Fibroblast of skin of abdomen (primary cell): ENCODE results near the gene CLCNKB.
"Not testable (repeated sequence)": the region's sequence is repeated elsewhere in the genome, so short reads cannot be mapped to it uniquely, and the experiment has no call there.

ENCODE experiments used
- DNase-seq: peaks from one replicate; pipeline ENCODE4 v3.0.0-alpha.2; 2013

CLCNKB gene

GRCh38 chr1:16033103-16033632 is 10.4 kb upstream of the CLCNKB start:
- DNase-seq, result not testable (repeated sequence)

GRCh38 chr1:16036461-16036860 is 7.1 kb upstream of the CLCNKB start:
- DNase-seq, result not testable (repeated sequence)

GRCh38 chr1:16038620-16038912 is 5.0 kb upstream of the CLCNKB start:
- no peak for DNase-seq

GRCh38 chr1:16039871-16040270 is 3.7 kb upstream of the CLCNKB start:
- not testable (repeated sequence) for DNase-seq

- DNase-seq, result no peak
These were observed 2.4 kb upstream of the CLCNKB start for GRCh38 chr1:16041200-16041599.

- DNase-seq, result no peak
These were observed 1.5 kb upstream of the CLCNKB start for GRCh38 chr1:16042096-16042495.

- not testable (repeated sequence) for DNase-seq
These were observed 928 bp upstream of the CLCNKB start for GRCh38 chr1:16042654-16043053.

- DNase-seq, result no peak
These were observed 368 bp downstream of the CLCNKB start for GRCh38 chr1:16043950-16044349.

GRCh38 chr1:16046842-16047241 is 3.3 kb downstream of the CLCNKB start:
- peak; percentile 17 for DNase-seq

GRCh38 chr1:16047791-16048475 is 4.4 kb downstream of the CLCNKB start:
- DNase-seq, result no peak

GRCh38 chr1:16048573-16049189 is 5.1 kb downstream of the CLCNKB start:
- DNase-seq, result peak; percentile 53

GRCh38 chr1:16050328-16050727 is 6.7 kb downstream of the CLCNKB start:
- DNase-seq, result no peak

GRCh38 chr1:16051039-16051438 is 7.5 kb downstream of the CLCNKB start:
- no peak for DNase-seq

GRCh38 chr1:16051949-16052348 is 8.4 kb downstream of the CLCNKB start:
- not testable (repeated sequence) for DNase-seq

- no peak for DNase-seq
These were observed 10.4 kb downstream of the CLCNKB start for GRCh38 chr1:16053781-16054502.

GRCh38 chr1:16054598-16055540 is 11.3 kb downstream of the CLCNKB start:
- DNase-seq, result no peak

- DNase-seq, result peak; percentile 65
These were observed 12.3 kb downstream of the CLCNKB start for GRCh38 chr1:16055613-16056520.

GRCh38 chr1:16056521-16056912 is 12.9 kb downstream of the CLCNKB start:
- DNase-seq, result not testable (repeated sequence)

GRCh38 chr1:16057314-16057915 is 13.8 kb downstream of the CLCNKB start:
- DNase-seq, result not testable (repeated sequence)

- not testable (repeated sequence) for DNase-seq
These were observed 15.0 kb downstream of the CLCNKB start for GRCh38 chr1:16058394-16059120.
